Suppressor macrophage treated with lipopolysaccharide for 4 hours (primary cell): ENCODE measurements around the gene AQP6.

Experiments used
- DNase-seq: peaks from one replicate; pipeline ENCODE4 v3.0.0-alpha.2; 2020

The AQP6 gene

GRCh38 chr12:49972641-49973360, at the start of gene AQP6:
AQP6 (plus strand) TSS chr12:49972947; CDS start chr12:49973174, 227 bp downstream.
- no peak for DNase-seq

GRCh38 chr12:49923035-49923644, 49.6 kb upstream of the AQP6 start:
- no peak for DNase-seq

GRCh38 chr12:49923880-49924556, 48.7 kb upstream of the AQP6 start:
- DNase-seq = no peak

GRCh38 chr12:49924628-49925246, 48.0 kb upstream of the AQP6 start:
- no peak for DNase-seq

DNA sequence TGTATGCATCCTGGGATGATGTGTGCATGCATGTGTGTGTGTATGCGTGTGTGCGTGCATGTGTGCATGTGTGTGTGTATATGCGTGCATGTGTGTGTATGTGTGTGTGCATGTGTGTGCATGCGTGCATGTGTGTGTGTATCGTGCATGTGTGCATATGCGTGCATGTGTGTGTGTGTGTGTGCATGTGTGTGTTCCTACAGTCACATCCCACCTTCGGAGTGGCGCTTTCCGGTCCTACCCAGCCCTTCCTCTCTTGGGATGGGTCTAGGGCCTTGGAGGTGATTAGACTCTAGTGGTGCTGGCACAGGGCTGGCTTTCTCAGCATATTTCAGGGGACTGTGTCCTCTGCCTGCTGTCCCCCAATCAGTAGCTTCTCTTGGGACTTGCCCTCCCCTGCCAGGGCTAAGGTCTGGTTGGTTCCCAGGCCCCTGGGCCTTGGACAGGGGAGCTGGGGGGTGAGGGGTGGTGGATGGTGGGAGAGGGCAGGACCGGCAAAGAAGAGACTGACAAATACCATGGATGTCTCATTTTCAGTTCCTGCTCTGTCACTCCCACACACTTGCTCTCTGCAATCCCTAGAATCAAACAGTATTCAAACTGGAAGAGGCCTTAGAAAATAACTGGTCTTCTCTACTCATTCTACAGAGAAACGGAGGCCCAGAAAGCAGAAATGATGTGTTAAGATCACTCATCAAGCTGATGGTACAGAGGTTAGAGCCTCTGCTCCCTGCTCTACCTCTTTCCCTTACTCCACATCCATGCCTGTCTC, 47.1 kb upstream of the AQP6 start:
- peak; percentile 57 for DNase-seq

- no peak for DNase-seq
These were observed 44.3 kb upstream of the AQP6 start for GRCh38 chr12:49928471-49928870.

DNA sequence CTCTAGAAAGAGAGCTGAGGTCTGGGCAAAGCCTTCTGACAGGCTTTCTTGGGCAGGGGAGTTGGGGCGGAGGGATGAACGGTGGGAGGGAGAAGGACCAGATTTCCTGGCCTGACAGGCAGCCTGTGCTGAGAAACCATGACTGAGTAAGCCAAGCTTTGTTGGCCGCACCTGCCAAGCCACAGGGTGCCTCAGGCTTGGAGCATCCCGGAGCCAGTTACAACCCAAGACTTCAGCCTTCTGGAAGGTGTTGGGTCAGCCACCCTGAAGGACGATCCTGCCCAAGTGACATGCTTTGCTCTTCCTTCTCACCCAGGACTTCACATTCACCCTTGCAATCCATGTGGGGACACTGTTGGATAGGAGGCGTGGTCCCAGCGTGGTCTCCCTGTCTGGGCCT, 43.2 kb upstream of the AQP6 start:
- DNase-seq = no peak

DNA sequence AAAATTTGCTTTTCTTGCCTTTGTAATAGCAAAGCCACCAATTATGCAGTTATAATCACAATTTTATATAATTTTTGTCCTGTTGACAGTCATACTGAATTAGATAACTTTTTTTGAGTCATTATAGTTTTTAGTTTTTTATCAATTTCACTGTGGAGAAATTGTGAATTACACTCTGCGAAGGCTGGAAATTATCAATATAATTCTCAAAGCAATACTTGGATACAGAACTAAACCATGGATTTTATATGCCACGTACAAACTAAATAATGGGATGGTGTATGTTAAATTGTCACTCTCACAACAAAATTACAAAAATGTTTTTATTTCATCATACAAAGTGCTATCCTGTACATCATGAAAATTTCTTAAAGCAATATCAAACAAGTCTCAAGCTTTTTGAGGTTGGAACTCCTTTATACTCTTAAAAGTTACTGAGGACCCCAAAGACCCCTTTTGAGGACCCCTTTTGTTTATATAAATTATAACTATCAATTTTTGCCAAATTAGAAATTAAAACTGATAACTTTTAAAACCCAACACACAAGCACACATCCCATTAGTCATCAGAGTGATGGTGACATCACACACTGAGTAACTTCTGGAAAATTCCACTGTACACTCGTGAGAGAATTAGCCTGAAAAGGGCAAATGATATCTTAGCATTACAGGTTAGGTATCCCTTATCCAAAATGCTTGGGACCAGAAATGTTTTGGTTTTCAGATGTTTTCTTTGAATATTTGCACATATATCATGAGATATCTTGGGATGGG, 42.0 kb upstream of the AQP6 start:
- DNase-seq = peak; percentile 79

DNA sequence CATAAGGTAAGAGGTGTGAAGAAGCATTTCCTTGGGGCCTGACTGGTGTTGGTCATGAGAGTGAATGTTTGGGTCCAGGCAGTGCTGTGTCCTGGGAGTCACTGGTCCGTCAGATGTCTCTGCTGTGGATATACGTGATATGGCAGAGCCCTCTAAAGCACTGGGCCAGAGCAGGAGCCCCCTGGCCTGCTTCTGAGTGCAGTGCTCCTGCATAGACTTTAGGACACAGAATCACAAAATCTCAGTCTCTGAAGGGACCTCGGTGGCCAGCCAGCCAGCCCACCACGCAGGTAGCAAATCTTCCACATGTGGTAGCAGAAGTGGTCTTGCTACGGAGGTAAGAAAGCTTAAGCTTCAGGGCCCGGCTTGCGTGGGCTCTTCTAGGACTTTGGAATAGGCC, 40.7 kb upstream of the AQP6 start:
- no peak for DNase-seq

GRCh38 chr12:49932533-49933130, 40.1 kb upstream of the AQP6 start:
- no peak for DNase-seq

DNA sequence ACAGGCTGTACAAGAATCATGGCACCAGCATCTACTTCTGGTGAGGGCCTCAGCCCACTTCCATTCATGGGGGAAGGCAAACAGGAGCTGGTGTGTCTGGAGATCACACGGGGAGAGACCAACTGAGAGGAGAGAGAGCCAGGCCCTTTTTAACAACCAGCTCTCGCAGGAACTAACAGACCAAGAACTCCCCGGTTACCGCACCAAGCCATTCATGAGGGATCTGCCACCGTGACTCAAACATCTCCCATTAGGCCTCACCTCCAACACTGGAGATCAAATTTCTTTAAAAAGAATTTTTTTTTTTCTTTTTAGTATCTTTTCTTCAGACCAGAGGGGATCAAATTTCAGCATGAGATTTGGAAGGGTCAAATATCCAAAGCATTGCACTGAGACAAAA, 39.0 kb upstream of the AQP6 start:
- no peak for DNase-seq

DNA sequence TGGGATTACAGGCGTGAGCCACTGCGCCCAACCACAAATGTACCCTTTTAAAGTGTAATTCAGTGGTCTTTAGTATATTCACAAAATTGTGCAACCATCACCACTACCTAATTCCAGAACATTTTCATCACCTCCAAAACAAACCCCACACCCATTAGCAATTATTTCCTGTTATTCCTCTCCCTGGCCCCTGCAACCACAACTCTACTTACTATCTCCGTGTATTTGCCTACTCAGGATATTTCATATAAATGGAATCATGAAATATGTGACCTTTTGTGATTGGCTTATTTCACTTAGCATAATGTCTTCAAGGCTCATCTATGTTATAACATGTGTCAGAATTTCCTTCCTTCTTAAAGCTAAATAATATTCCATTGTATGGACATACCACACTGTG, 38.2 kb upstream of the AQP6 start:
- no peak for DNase-seq

- DNase-seq = no peak
These were observed 35.8 kb upstream of the AQP6 start for GRCh38 chr12:49936925-49937324.

- DNase-seq = no peak
These were observed 35.0 kb upstream of the AQP6 start for GRCh38 chr12:49937639-49938300.

DNA sequence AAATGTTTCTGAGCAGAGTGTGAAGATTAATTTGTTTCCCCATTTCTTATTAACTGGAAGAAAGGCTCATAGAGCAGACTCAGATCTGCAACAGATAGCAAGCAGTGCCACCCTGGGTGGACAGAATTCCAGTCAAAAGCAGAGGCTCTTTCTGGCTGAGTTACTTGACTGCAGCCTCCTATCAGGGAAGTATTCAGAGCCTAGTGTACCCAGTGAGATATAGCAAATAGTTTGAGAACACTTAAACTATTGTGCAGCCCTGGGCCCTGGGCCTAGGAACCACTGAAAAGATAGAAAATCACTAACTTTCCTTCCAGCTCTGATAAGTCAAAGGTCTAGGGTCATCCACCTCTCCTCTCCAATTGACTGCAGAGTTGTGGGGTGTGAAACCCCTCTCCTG, 33.4 kb upstream of the AQP6 start:
- no peak for DNase-seq

DNA sequence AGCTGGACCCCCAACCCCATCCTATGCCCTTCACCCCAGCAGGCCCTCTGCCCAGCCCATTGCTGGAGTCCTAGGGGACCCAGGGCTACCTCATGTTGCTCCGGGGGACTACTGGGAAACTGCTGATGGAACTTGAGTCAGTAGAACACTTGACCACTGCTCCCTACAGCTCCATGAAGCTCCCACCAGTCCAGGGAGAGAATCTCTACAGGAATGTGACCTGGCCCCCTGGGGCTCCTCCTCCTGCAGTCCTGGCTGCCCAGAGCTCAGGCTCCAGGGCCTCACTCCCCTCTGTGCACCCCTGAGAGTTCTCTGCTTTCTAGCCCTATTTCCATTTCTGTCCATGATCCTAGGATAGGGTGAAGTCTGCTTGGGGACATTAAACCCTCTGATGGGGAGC, 33.0 kb upstream of the AQP6 start:
- DNase-seq = no peak

GRCh38 chr12:49941556-49942511, 30.9 kb upstream of the AQP6 start:
- DNase-seq = no peak

GRCh38 chr12:49942512-49942893, 30.2 kb upstream of the AQP6 start:
- DNase-seq = no peak

GRCh38 chr12:49942921-49943624, 29.7 kb upstream of the AQP6 start:
- no peak for DNase-seq

GRCh38 chr12:49943625-49943960, 29.2 kb upstream of the AQP6 start:
- DNase-seq = no peak
